NCI-H1694 (cell line): ENCODE measurements around the gene PPOX.

Experiments used
- DNase-seq: peaks from one replicate; lab custom pipeline; 2025; lab: John Stamatoyannopoulos, UW

The PPOX gene

GRCh38 chr1:161165742-161166668, at the start of gene PPOX:
Gene PPOX (plus strand): TSS chr1:161166426. CDS start chr1:161166848, 422 bp downstream.
- peak; percentile 99 for DNase-seq

GRCh38 chr1:161117759-161118581, 48.3 kb upstream of the PPOX start, which contains the start of the genes NIT1 and PFDN2:
Gene NIT1 (plus strand): TSS chr1:161118105. CDS start chr1:161118177, 72 bp downstream.
Gene PFDN2 (minus strand): TSS chr1:161118037. CDS start chr1:161118026, 11 bp downstream.
- peak; percentile 66 for DNase-seq

- DNase-seq, result no peak
These were observed 46.9 kb upstream of the PPOX start for GRCh38 chr1:161119092-161119903.

- DNase-seq, result no peak
These were observed 45.1 kb upstream of the PPOX start for GRCh38 chr1:161121042-161121650.

GRCh38 chr1:161121834-161122233, 44.4 kb upstream of the PPOX start:
- DNase-seq, result no peak

- DNase-seq, result peak; percentile 13
These were observed 43.3 kb upstream of the PPOX start for GRCh38 chr1:161122967-161123366.

GRCh38 chr1:161127649-161128048, 38.6 kb upstream of the PPOX start:
- DNase-seq, result peak; percentile 47

- DNase-seq, result peak; percentile 44
These were observed 37.4 kb upstream of the PPOX start for GRCh38 chr1:161128591-161129420.

- no peak for DNase-seq
These were observed 36.0 kb upstream of the PPOX start for GRCh38 chr1:161130266-161130665.

- peak; percentile 80 for DNase-seq
These were observed 34.5 kb upstream of the PPOX start for GRCh38 chr1:161131523-161132409.

GRCh38 chr1:161132410-161133219, 33.6 kb upstream of the PPOX start, which contains the start of gene DEDD:
Gene DEDD (minus strand): TSS chr1:161132667. CDS start chr1:161124462, 8,205 bp downstream.
- DNase-seq, result peak; percentile 98

- DNase-seq, result no peak
These were observed 32.9 kb upstream of the PPOX start for GRCh38 chr1:161133220-161133740.

- DNase-seq, result no peak
These were observed 28.3 kb upstream of the PPOX start for GRCh38 chr1:161137881-161138280.

GRCh38 chr1:161138431-161138830, 27.8 kb upstream of the PPOX start:
- no peak for DNase-seq

GRCh38 chr1:161139766-161140165, 26.5 kb upstream of the PPOX start:
- peak; percentile 68 for DNase-seq

- no peak for DNase-seq
These were observed 25.3 kb upstream of the PPOX start for GRCh38 chr1:161140755-161141400.

GRCh38 chr1:161145832-161146231, 20.4 kb upstream of the PPOX start:
- peak; percentile 19 for DNase-seq

- DNase-seq, result no peak
These were observed 13.1 kb upstream of the PPOX start for GRCh38 chr1:161153176-161153575.
